Fibroblast of skin of right biceps (primary cell): ENCODE measurements around the gene ZNF292.
A peak's percentile ranks its signal among the peaks of the same experiment; 100 is the strongest.
"Not testable (repeated sequence)": the region's sequence is repeated elsewhere in the genome, so short reads cannot be mapped to it uniquely, and the experiment has no call there.

ENCODE experiments used
- DNase-seq: peaks from one replicate; pipeline ENCODE4 v3.0.0-alpha.2; 2013

The ZNF292 gene

DNA sequence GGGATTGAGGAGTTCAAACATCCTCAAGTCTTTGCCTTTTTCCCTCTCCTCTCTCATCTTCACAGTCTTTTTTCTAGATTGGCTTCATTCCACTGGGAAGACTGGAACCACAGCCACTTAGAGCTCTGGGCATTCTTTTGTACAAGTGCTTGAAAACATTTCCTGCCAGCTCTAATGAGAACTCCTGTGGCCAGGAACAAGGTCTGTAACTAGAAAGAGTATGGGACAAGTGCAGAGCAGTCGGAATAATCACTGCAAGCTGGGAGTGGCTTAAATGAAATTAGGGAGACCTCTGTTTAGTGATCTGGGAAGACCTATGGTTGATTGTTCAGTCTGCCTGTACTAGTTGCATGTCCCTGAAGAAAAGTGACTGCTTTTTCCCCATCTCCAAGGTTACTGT, 126.1 kb downstream of the ZNF292 start:
- no peak for DNase-seq

DNA sequence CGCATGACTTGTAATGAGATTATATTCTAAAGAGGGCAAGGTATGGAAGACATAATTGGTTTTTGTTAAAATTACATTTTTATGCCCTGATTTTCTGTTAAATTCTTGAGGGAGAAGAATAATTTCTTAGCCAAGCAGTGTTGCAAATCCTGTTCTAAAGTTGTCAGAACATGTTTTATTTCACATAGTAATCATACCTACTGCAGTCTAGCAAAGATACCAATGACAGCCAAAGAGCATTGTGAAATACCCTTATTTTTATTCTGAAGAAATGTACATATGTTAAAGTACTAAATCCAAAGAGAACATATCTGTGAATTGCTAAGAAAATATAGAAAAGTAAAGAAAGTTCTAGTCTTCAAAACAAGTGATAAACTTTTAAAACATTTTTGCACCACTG, 127.4 kb downstream of the ZNF292 start:
- no peak for DNase-seq

DNA sequence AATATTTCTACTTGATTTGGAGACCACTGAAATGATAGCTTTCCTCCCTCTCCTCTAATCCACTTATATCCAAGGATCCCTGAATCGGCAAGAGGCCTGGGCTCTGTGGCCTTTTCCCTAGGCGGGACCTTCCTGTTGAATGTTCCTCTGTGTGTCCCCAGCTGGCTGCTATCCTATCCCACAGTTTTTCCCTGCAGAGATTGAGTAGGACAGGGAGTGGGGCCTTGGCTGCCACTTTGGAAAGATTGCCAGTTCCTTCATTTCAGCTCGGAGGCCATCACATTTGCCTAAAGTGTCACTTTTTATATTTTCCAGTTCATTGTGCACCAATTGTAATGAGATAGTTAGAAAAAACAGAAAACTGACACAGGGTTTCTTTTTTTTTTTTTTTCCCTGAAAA, 128.1 kb downstream of the ZNF292 start:
- DNase-seq: no peak

DNA sequence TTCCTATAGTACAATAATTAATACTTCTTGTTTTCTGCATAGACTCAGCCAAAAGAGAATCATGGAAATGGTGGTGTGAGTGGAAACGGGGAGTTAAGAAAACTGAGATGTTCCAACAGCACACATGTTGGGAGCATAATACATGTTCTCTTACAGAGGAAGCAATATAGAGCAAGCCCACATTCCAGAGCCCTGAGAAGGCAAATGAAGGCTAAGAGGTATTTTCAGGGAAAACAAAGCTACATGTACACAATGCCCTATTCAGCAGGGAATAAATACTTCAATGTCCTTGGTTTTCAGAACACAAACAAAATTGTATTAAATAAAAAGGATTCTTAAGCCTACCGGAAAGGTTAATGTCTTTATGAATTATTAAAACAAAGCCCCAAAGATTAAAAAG, 131.9 kb downstream of the ZNF292 start:
- DNase-seq: no peak

DNA sequence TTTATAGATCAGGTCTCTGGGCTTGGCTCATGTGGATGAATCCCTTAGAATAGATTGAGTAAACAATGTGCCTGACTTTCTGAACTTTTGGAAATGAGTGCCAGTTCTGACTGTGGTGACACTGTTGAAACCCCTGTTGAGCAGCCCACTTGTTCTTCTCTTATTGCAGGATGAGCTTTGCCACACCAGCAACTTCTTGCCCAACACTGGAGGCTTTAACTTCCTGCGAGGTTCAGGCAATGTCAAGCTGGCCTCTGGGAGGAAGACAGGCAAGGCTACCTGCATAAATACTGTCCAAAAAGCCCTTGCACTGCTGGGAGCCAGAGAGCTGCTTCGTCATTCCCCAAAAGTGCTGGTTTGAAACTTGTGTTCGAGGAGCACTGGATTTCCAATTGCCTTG, 134.2 kb downstream of the ZNF292 start:
- no peak for DNase-seq

DNA sequence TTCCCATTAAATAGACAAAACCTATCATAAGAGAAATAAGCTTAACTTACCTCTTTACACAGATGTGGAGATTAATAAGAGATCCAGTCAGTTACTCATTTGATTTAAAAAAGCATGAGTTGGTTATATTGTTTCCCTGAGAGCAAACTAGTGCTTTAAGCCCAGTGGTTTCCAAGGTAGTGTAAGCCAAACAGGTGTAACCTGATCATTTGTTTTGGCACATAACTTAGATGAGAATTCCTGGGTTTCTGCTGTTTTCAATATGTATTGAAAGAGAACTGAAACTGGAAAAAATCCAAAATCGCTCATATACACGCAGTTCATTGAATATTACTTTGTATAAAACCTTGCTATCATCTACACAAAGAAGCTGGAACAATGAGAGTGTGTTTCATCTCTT, 136.5 kb downstream of the ZNF292 start:
- DNase-seq: no peak

DNA sequence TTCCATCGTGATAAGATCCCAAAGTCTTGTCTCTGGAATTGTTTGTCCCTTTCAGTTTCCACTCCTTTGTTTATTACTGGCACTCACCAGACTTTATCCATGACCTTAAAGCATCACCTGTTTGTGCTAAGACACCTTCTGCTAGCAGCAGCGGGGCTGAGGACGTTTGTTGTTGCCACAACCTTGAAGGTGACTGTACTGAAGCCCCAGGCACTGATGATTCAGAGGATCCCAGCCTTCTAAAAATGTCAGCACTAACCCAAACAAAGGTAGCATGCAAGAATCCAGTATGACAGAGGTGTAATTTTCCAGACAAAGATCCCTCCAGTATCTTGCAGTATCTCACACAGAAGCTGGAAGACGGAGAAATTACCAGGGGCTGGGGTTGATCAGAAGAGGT, 138.2 kb downstream of the ZNF292 start:
- DNase-seq: no peak

DNA sequence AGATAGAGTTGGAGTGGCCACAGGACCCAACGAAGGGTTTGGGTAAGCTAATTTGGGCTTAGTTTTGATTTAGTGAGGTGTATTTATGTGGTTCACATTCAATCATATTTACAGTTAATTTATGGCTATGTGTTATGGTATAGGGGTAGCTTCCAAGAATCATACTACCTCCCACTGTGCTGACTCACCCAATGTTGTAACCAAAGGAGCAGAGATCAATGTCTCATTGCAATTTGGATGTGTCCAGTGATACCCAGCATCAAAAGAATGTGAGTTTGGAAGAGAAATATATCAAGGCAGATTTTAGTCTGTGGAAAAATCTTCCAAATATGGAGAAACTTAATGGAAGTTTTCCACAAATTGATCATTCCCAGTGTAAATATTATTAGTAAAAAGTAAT, 141.8 kb downstream of the ZNF292 start:
- DNase-seq: peak; percentile 31

DNA sequence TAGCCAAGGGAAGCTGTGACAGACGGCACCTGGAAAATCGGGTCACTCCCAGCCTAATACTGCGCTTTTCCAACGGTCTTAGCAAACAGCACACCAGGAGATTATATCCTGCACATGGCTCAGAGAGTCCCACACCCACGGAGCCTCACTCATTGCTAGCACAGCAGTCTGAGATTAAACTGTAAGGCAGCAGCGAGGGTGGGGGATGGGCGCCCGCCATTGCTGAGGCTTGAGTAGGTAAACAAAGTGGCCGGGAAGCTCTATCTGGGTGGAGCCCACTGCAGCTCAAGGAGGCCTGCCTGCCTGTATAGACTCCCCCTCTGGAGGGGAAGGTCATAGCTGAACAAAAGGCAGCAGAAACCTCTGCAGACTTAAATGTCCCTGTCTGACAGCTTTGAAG, 145.9 kb downstream of the ZNF292 start:
- not testable (repeated sequence) for DNase-seq

DNA sequence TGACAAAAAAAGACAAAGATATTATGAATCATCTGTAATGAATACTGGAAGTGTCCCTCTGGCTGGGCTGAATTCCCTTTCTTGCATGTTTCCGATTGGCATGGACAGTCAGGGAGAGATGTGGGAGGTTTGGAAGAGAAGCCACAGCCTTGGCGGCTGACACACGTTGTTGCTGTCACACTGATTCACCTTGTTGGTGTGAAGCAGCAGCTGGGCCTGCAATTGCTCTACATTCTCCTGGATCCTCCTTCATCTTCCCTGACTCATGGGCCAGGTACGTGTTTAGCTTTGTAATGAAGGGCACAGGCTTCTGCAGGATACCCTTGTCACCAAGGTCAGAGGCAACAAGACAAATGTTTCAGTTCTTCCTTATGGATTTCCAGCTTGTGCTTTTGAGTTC, 153.6 kb downstream of the ZNF292 start:
- no peak for DNase-seq

DNA sequence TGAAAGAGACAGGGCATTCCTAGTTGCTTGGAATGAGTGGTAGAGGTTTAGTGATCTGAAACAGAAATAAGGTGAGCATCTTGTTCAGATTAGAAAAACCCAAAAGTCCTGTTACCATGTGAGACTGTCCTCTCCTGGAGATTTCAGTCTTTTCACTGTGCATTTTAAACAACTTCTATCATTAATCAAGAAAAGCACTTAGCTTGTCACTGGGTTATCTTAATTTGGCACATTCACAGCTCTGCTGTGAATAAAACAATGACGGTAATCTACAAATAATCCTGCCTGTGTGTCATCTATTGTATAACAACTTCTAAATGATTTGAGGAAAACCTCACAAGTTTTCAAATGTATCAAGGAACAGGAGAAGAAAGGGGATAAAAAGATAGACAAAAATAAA, 157.5 kb downstream of the ZNF292 start:
- no peak for DNase-seq
